ENCODE measurements around the gene HOXB7.
A peak's percentile ranks its signal among the peaks of the same experiment; 100 is the strongest.

Gene HOXB7

GRCh38 chr17:48612854-48613691 is 2.3 kb upstream of the HOXB7 start:
- peak; percentile 53 for DNase-seq (ENCODE audit: low read depth, low spot score)
- H3K4me3 ChIP-seq (ENCODE audit: low read depth, low read length) = peak overlapping the region; percentile 75
- peak; percentile 11 for TF ChIP-seq CTCF (IDR thresholded peaks at IDR 0.05; ENCODE audit: low read depth, low read length)
- in situ Hi-C loops (cut with HindIII; ENCODE audit: low sequenced_read_pairs) = no loop called here

GRCh38 chr17:48612456-48612853 is 1.6 kb upstream of the HOXB7 start:
- no peak for TF ChIP-seq CTCF (IDR thresholded peaks at IDR 0.05; ENCODE audit: low read depth, low read length)
- DNase-seq (ENCODE audit: low read depth, low spot score) = peak; percentile 61
- in situ Hi-C loops (cut with HindIII; ENCODE audit: low sequenced_read_pairs) = no loop called here
- H3K4me3 ChIP-seq (ENCODE audit: low read depth, low read length) = peak overlapping the region; percentile 75

- TF ChIP-seq CTCF (IDR thresholded peaks at IDR 0.05; ENCODE audit: low read depth, low read length) = no peak
- in situ Hi-C loops (cut with HindIII; ENCODE audit: low sequenced_read_pairs) = no loop called here
- peak overlapping the region; percentile 75 for H3K4me3 ChIP-seq (ENCODE audit: low read depth, low read length)
- DNase-seq (ENCODE audit: low read depth, low spot score) = peak; percentile 61
Observed at GRCh38 chr17:48611681-48612455, 1.1 kb upstream of the HOXB7 start.

GRCh38 chr17:48611213-48611612 is 396 bp upstream of the HOXB7 start:
- in situ Hi-C loops (cut with HindIII; ENCODE audit: low sequenced_read_pairs) = no loop called here
- peak; percentile 49 for DNase-seq (ENCODE audit: low read depth, low spot score)
- peak overlapping the region; percentile 75 for H3K4me3 ChIP-seq (ENCODE audit: low read depth, low read length)
- no peak for TF ChIP-seq CTCF (IDR thresholded peaks at IDR 0.05; ENCODE audit: low read depth, low read length)

- peak; percentile 7 for DNase-seq (ENCODE audit: low read depth, low spot score)
- TF ChIP-seq CTCF (IDR thresholded peaks at IDR 0.05; ENCODE audit: low read depth, low read length) = no peak
- in situ Hi-C loops (cut with HindIII; ENCODE audit: low sequenced_read_pairs) = no loop called here
- H3K4me3 ChIP-seq (ENCODE audit: low read depth, low read length) = peak overlapping the region; percentile 75
Observed at GRCh38 chr17:48609759-48610281, 997 bp downstream of the HOXB7 start.

GRCh38 chr17:48609033-48609432 is 1.8 kb downstream of the HOXB7 start:
- DNase-seq (ENCODE audit: low read depth, low spot score) = peak; percentile 54
- in situ Hi-C loops (cut with HindIII; ENCODE audit: low sequenced_read_pairs) = no loop called here
- no peak for TF ChIP-seq CTCF (IDR thresholded peaks at IDR 0.05; ENCODE audit: low read depth, low read length)
- H3K4me3 ChIP-seq (ENCODE audit: low read depth, low read length) = peak overlapping the region; percentile 75
